ENCODE measurements around the gene PGAM5.

The PGAM5 gene

DNA sequence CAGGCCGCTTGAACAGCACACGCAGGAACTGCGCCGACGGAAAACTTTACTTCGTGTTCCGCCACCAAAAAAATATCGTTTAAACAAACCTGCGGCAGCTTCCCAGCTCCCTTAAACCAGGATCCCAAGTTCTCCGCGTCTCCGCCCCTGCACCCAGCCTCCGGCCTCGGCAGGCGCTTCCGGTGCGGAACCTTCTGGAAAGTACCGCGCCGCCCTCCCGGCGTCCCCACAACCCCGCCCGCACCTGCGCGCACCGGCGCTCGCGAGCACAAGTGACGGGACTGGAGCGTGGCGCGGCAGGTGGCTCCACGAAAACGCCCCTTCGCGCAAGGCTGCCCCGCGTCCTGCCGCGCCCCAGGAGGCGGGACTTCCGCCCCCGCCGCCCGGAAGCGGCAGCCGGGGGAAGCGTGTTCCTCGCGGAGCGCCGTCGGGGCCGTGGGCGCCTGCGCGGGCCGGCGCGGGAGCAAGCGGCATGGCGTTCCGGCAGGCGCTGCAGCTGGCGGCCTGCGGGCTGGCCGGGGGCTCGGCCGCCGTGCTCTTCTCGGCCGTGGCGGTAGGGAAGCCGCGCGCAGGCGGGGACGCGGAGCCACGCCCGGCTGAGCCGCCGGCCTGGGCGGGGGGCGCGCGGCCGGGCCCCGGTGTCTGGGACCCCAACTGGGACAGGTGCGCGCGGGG is at the start of gene PGAM5:
PGAM5 (plus strand) TSS at position 438 of the 675 bp plus-strand sequence; CDS start at position 473, 35 bp downstream.
- peak; percentile 88 for DNase-seq

DNA sequence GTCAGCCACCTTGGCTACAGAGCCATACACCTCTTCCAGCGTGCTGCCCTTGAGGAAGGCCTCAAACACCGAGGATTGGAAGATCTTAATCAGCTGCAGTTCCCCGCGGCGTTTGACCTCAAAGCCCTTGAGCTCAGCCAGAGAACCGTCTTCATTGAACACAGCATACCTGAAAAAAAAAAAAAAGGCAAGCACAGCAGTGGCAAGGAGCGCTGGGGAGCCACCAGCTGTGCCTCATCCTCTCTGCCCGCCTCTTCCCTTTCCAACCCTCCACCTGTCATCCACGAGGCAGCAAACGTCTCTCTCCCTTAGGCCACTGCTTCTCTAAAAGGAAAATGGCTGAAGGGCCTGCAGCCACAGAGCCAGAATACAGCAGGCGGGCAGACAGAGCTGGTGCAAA is 49.6 kb upstream of the PGAM5 start:
- DNase-seq, result no peak

DNA sequence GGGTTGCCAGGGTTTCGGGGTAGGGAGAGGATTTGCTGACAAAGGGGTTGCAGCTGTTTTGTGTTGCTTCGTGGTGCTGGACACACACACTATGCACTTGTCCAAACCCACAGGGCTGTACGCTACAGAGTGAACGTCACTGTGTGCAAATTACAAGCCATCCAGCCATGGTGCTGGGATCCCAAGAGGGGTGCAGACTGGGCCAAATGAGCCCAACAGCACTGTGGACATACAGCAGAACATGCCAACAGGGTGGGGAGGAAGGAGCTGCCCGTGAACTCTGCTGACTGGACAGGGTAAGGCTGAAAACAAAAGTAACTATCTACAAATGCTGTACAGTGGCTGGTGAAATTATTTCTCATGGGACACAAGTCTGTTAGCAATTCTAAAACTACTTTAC is 48.7 kb upstream of the PGAM5 start:
- no peak for DNase-seq

DNA sequence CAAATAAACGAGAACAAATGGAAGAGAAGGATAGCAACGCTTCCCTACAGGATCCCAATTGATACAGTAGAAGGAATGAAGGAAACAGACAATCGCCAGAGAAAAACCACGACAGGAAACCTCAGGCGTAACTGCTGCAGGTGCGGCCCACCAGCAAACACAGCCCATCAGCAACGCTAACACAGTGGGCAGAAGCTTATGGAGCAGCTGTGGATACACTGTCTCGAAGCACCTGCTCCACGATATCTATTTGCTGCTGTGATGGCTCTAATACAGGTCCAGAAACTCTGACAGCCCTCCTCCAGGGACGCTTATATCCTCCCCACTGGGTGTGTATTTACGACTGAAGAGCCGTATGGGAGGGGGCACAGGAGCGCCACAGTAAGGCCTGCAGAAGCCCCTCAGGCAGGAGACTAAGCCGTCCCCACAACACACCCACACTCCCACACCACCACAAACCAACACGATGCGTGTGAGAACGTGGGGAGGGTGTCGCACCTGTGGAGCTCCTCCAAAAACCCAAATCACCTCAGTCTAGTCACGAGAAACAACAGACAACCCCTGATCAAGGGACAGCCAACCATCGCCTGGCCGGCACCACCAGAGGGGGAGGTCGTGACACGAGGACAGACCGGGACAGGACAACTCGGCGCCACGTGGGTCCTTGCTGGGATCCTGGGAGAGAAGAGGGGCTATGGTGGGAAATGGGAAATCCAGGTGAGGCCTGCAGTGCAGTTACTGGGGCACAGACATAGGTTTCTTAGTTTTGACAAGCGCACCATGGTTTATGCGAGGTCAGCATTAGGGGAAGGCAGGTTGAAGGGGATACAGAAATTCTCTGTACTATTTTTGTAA is 47.5 kb upstream of the PGAM5 start:
- no peak for DNase-seq

DNA sequence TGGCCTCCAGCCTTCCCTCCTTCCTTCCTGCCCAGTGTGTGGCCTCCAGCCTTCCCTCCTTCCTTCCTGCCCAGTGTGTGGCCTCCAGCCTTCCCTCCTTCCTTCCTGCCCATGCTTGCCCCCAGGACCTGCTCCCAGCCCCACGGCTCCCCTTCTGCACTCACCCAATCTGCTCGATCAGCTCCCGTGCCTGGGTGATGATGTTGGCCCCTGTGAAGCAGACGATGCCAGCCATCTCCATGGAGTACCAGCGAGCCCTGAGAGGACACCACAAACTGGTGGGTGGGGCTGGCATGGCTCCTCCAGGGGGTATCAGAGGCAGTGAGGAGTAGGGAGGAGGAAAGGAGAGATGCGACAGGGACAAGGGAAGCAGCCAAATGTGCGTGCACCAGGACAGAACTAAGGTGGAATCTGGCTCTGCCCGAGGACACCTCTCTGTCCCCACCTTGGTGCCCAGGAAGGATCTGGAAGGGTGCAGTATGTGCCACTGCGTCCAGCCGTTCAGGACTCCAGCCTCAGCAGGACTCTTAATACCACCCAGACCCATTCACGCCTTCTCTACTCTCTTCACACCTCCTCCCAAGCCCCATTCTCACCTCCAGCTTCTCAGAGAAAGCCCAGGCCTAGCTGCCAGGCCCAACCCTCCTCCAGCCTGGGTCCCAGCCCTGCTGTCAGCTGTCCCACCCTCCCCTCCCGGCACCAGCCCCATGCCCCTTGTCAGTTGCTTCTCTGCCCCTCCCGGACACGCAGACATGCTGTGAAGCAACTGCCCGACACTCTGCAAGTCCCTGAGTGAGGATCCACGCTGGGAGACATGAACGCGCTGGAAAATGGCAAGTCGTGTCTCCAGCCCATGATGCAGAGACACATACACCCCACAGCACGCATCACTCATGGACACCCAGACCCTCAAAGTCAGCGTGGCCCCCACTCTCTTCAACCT is 46.2 kb upstream of the PGAM5 start:
- no peak for DNase-seq

GRCh38 chr12:132665149-132665491 is 45.5 kb upstream of the PGAM5 start:
- DNase-seq, result no peak

DNA sequence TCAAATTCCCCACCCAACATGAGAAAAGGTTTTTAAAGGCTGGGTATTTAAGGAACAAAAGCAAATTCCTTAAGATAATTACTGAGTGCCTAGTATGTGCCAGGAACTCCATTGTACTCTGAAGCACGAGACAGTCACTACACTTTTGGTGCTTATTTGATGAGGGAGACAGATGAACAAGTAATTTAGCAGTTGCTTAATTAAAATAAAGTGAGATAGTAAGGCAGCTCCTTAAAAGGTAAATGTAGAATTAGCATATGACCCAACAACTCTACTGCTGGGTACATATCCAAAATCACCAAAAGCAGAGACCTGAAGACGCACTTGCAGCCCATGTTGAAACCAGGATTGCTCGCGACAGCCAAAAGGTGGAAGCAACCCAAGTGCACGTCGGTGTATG is 44.8 kb upstream of the PGAM5 start:
- no peak for DNase-seq

DNA sequence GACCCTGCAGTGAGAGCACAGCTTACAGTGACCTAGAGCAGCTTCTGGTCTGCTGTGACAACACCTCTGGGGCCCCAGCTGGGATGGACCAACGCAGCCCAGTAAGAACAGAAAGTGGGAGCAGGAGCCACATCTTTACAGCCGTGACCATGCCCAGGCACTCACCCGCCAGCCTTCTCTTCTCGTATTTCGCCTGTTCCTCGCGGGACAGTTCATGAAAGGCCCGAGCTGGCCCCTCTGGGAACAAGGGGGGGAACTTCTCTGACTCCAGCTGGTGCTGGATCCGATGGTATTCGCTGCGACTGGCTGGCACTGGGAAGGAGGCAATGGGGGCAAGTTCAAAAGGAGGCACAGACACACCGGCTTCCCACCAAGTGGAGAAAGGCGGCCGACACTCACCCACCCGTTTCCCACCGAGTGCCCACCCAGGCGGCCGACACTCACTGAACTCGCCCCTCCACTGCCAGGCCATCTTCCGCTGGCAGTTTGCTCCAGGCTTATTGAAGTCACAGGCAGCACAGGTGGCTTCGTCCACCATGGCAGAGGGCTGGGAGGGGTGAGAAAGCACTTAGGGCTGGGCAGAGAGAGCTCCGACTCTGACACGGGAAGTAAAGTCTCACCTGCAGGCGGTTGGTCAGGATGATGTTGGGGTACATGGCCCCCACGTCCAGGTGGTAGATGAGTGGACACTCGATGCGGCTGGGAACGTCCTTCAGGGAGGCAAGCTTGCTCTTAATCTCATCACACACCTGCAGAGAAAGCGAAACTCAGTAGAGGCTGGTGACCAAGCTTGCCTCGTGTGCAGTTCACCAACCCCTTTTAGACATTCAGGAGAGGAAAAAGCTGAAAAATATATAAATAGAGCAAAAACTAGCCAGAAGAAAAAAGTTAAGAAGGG is 42.2 kb upstream of the PGAM5 start:
- DNase-seq, result no peak

- no peak for DNase-seq
Measured at GRCh38 chr12:132669166-132669879, 41.3 kb upstream of the PGAM5 start.

- no peak for DNase-seq
Measured at GRCh38 chr12:132672116-132672515, 38.5 kb upstream of the PGAM5 start.

DNA sequence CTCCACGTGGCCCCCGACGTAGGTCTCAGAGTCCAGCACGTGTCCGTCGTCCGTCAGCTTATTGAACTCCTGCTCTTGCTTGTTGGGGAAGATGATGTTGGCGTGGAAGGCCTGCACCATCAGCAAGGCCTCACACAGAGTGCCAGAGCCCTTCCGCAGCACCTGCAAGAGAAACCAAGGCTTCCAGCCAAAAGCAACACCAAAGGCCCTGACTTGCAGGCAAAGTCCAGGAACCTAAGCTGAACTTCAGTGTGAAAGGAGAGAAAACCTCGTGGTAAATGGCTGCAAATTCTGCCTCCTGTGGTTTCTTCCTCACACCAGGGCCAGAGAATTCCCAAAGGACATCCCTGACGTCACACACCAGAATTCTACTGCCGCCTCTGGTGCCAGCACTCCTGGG is 38.0 kb upstream of the PGAM5 start:
- DNase-seq, result no peak

GRCh38 chr12:132673288-132674179 is 37.1 kb upstream of the PGAM5 start:
- no peak for DNase-seq

DNA sequence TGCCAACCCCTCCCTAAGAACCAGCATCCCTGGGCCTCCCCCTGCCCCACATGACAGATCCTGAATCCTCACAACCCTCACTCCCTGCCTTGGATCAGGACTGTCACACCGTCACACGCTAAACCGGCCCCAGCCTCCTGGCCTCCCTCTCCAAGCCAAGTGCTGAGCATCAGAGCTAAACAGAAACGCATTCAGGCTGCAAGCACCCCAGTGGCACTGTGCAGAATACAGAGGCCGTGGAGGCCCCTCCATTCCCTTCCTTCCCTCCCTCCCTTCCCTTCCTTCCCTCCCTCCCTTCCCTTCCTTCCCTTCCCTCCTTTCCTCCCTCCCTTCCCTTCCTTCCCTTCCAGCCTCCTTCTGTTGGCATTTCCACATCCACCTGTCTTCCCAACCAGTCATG is 36.1 kb upstream of the PGAM5 start:
- no peak for DNase-seq

DNA sequence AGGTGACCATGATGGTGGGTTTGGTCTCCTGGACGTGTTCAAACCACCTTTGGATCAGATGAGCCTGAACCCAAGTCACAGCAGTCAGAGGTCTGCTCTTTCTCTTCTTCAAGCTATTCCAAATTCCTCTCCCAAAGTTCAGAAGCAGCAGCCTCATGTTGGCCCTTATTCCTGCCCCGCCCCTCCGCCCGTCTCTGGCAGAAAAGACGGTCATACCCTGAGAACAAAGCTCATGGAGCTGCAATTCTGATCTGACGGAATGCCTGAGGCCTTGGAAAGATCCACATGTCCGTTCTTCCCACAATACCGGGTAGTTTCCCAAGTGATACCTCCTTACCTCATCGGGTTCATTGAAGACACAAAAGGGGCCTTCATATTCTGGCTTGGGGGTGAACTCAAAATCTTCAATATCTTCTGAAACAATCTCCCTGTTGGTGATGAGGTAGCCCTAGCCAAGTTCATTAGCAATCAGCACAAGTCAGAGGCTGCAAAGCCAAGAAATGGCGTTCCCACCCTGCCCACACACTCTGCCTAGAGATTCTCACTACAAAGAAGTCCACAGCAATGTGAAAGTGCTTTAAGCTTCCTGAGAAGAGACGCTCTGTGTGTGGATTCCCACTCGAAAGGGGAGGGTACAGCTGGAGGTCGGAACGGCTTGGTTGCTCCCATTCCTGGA is 34.7 kb upstream of the PGAM5 start:
- DNase-seq, result no peak

GRCh38 chr12:132677492-132677891 is 33.1 kb upstream of the PGAM5 start:
- no peak for DNase-seq

- DNase-seq, result no peak
Measured at GRCh38 chr12:132685400-132685799, 25.2 kb upstream of the PGAM5 start.

GRCh38 chr12:132686825-132687210 is 23.8 kb upstream of the PGAM5 start:
- DNase-seq, result no peak

GRCh38 chr12:132687211-132688164 is 23.2 kb upstream of the PGAM5 start, which contains the start of the genes POLE and PXMP2:
POLE (minus strand) TSS chr12:132687342; CDS start chr12:132687315, 27 bp downstream.
PXMP2 (plus strand) TSS chr12:132687587; CDS start chr12:132687671, 84 bp downstream.
- peak; percentile 98 for DNase-seq

Measured in OCI-M1 (cell line).